MM.1S (cell line): Measurements from ENCODE around the gene SLX9.

Experiments
- DNase-seq: peaks from one replicate; pipeline ENCODE4 v3.0.0-alpha.2; 2015
- H2AFZ ChIP-seq: fragments of 300-600 bp; sonication (generic); 2 replicates; pipeline ENCODE4 v1.6.0; 2016; ENCODE audit warnings: antibody characterized with exemption, low read length
- H3F3A ChIP-seq: fragments of 300-600 bp; sonication (generic); 2 replicates; pipeline ENCODE4 v1.6.1; 2016; ENCODE audit warnings: mild to moderate bottlenecking, antibody characterized with exemption, low read length, moderate library complexity, mixed read lengths; ENCODE audit not compliant: insufficient read depth
- H3K27ac ChIP-seq: fragments of 300-600 bp; sonication (generic); 2 replicates; pipeline ENCODE4 v1.5.1; 2016; ENCODE audit warnings: mild to moderate bottlenecking, low read length
- H3K27me3 ChIP-seq: fragments of 300-600 bp; sonication (generic); replicated peaks from 2 replicates; pipeline ENCODE4 v1.6.0; 2016; ENCODE audit warnings: low read length; ENCODE audit not compliant: insufficient read depth
- H3K36me3 ChIP-seq: fragments of 300-600 bp; sonication (generic); replicated peaks from 2 replicates; pipeline ENCODE4 v1.6.1; 2016; ENCODE audit warnings: mild to moderate bottlenecking, low read length, mixed read lengths; ENCODE audit not compliant: insufficient read depth
- H3K4me1 ChIP-seq: fragments of 300-600 bp; sonication (generic); 2 replicates; pipeline ENCODE4 v1.6.1; 2016; ENCODE audit warnings: low read length, mixed read lengths
- H3K4me2 ChIP-seq: fragments of 300-600 bp; sonication (generic); 2 replicates; pipeline ENCODE4 v1.6.0; 2016; ENCODE audit warnings: low read depth, low read length
- H3K4me3 ChIP-seq: fragments of 300-600 bp; sonication (generic); 2 replicates; pipeline ENCODE4 v1.5.1; 2016; ENCODE audit warnings: low read length, mixed read lengths
- H3K79me2 ChIP-seq: fragments of 300-600 bp; sonication (generic); 2 replicates; pipeline ENCODE4 v1.6.1; 2016; ENCODE audit warnings: mixed run types, low read length, mixed read lengths
- H3K9ac ChIP-seq: fragments of 300-600 bp; sonication (generic); 2 replicates; pipeline ENCODE4 v1.6.1; 2016; ENCODE audit warnings: low read length, mixed read lengths
- H3K9me2 ChIP-seq: fragments of 300-600 bp; sonication (generic); replicated peaks from 2 replicates; pipeline ENCODE4 v1.6.1; 2016; ENCODE audit warnings: mild to moderate bottlenecking, low read length, mixed read lengths; ENCODE audit not compliant: insufficient read depth
- H3K9me3 ChIP-seq: fragments of 300-600 bp; sonication (generic); replicated peaks from 2 replicates; pipeline ENCODE4 v1.6.1; 2016; ENCODE audit warnings: mild to moderate bottlenecking, low read length, mixed read lengths; ENCODE audit not compliant: insufficient read depth
- H4K20me1 ChIP-seq: fragments of 300-600 bp; sonication (generic); 2 replicates; pipeline ENCODE4 v1.6.1; 2016; ENCODE audit warnings: mild to moderate bottlenecking, low read length, moderate library complexity, mixed read lengths; ENCODE audit not compliant: insufficient read depth
- EZH2 ChIP-seq: fragments of 300-600 bp; sonication (generic); optimal IDR thresholded peaks from 2 replicates; pipeline ENCODE3; 2017; ENCODE audit warnings: low read depth, mild to moderate bottlenecking, antibody characterized with exemption, low read length, mixed read lengths
- EZH2phosphoT487 ChIP-seq: fragments of 300-600 bp; sonication (generic); IDR thresholded peaks from 2 replicates; pipeline ENCODE4 v1.6.1; 2018; ENCODE audit warnings: antibody characterized with exemption, low read length
- TF ChIP-seq, protein P1 (sequence below): fragments of 300-600 bp; sonication (generic); IDR thresholded peaks from 2 replicates; pipeline ENCODE4 v1.5.1; 2016; ENCODE audit warnings: antibody characterized with exemption, low read length, mixed read lengths

The SLX9 gene

DNA sequence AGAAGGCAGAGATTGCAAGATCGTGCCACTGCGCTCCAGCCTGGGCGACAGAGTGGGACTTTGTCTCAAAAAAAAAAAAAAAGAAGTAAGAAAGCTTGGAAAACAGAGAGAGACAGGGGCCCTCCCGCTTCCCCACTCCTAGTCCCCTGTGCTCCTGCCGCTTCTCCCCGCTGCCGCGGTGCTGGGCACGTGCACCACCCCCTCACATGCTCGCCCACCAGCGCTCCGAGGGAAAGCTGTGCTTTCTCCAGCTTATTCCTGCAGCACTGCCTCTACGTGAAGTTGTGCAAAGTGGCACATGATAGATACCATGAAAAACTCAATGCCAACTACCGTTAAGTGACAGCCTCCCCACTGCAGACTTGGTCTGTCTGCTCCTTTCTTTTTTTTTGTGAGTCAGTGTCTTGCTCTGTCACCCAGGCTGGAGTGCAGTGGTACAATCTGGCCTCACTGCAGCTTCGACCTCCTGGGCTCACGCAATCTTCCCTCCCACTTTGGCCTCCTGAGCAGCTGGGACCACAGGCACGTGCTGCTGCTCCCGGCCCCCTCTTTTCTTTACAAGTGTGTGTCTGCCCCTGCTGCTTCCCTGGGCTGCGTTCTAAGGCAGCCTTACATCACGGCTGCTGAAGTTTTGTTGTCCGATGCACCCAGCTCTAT, 15.4 kb downstream of the SLX9 start:
- no peaks in the 10 kb centered on the region for H3K9me2 ChIP-seq
- peaks cover 52% of the 10 kb centered on the region for H3K79me2 ChIP-seq
- TF ChIP-seq EZH2phosphoT487, result no peak
- TF ChIP-seq, protein P1, sequence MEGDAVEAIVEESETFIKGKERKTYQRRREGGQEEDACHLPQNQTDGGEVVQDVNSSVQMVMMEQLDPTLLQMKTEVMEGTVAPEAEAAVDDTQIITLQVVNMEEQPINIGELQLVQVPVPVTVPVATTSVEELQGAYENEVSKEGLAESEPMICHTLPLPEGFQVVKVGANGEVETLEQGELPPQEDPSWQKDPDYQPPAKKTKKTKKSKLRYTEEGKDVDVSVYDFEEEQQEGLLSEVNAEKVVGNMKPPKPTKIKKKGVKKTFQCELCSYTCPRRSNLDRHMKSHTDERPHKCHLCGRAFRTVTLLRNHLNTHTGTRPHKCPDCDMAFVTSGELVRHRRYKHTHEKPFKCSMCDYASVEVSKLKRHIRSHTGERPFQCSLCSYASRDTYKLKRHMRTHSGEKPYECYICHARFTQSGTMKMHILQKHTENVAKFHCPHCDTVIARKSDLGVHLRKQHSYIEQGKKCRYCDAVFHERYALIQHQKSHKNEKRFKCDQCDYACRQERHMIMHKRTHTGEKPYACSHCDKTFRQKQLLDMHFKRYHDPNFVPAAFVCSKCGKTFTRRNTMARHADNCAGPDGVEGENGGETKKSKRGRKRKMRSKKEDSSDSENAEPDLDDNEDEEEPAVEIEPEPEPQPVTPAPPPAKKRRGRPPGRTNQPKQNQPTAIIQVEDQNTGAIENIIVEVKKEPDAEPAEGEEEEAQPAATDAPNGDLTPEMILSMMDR, result no peak
- TF ChIP-seq EZH2, result no peak
- H3F3A ChIP-seq, result no peaks in the 10 kb centered on the region
- H2AFZ ChIP-seq, result no peak overlapping the region
- no peaks in the 10 kb centered on the region for H3K9me3 ChIP-seq
- H3K4me2 ChIP-seq, result no peak overlapping the region
- no peaks in the 10 kb centered on the region for H3K27me3 ChIP-seq
- no peaks in the 10 kb centered on the region for H3K4me1 ChIP-seq
- H3K4me3 ChIP-seq, result no peak overlapping the region
- peaks cover 7% of the 10 kb centered on the region; the same call in 1 of the 2 replicates for H3K36me3 ChIP-seq
- no peak overlapping the region for H3K9ac ChIP-seq
- H3K27ac ChIP-seq, result no peak overlapping the region
- no peaks in the 10 kb centered on the region; the same call in 1 of the 2 replicates for H4K20me1 ChIP-seq
- no peak for DNase-seq

GRCh38 chr21:44955798-44956175, 16.0 kb downstream of the SLX9 start:
- no peak for DNase-seq
- no peaks in the 10 kb centered on the region for H3F3A ChIP-seq
- no peaks in the 10 kb centered on the region for H3K4me1 ChIP-seq
- H4K20me1 ChIP-seq, result no peaks in the 10 kb centered on the region
- no peaks in the 10 kb centered on the region for H3K9me3 ChIP-seq
- no peak overlapping the region for H2AFZ ChIP-seq
- H3K27me3 ChIP-seq, result no peaks in the 10 kb centered on the region
- H3K4me2 ChIP-seq, result no peak overlapping the region
- no peak overlapping the region for H3K27ac ChIP-seq
- H3K4me3 ChIP-seq, result no peak overlapping the region
- peaks cover 7% of the 10 kb centered on the region; the same call in 1 of the 2 replicates for H3K36me3 ChIP-seq
- H3K79me2 ChIP-seq, result peaks cover 47% of the 10 kb centered on the region
- no peak for TF ChIP-seq EZH2
- TF ChIP-seq EZH2phosphoT487, result no peak
- TF ChIP-seq, protein P1, result no peak
- no peaks in the 10 kb centered on the region for H3K9me2 ChIP-seq
- H3K9ac ChIP-seq, result no peak overlapping the region

- H3K27ac ChIP-seq, result no peak overlapping the region
- H3K9ac ChIP-seq, result no peak overlapping the region
- TF ChIP-seq, protein P1, result no peak
- TF ChIP-seq EZH2phosphoT487 (no peak), EZH2 (no peak)
- no peak overlapping the region for H2AFZ ChIP-seq
- peaks cover 7% of the 10 kb centered on the region; the same call in 1 of the 2 replicates for H3K36me3 ChIP-seq
- no peaks in the 10 kb centered on the region for H3K27me3 ChIP-seq
- no peak overlapping the region for H3K4me3 ChIP-seq
- H3K79me2 ChIP-seq, result peaks cover 42% of the 10 kb centered on the region
- no peak for DNase-seq
- H3K4me2 ChIP-seq, result no peak overlapping the region
- H3F3A ChIP-seq, result no peaks in the 10 kb centered on the region
- no peaks in the 10 kb centered on the region for H3K4me1 ChIP-seq
- H3K9me2 ChIP-seq, result no peaks in the 10 kb centered on the region
- H4K20me1 ChIP-seq, result no peaks in the 10 kb centered on the region
- no peaks in the 10 kb centered on the region for H3K9me3 ChIP-seq
Measured at GRCh38 chr21:44956356-44957046, 16.7 kb downstream of the SLX9 start.
